ENCODE results near the gene SEC24D. TPM values are rescaled to one million over a fixed set of nuclear protein-coding genes. Genes with fewer than 3 reads are reported as not detected.

Gene SEC24D
- total RNA-seq, 2 experiments from 2014 or later: 28.4 to 29.7 TPM

DNA sequence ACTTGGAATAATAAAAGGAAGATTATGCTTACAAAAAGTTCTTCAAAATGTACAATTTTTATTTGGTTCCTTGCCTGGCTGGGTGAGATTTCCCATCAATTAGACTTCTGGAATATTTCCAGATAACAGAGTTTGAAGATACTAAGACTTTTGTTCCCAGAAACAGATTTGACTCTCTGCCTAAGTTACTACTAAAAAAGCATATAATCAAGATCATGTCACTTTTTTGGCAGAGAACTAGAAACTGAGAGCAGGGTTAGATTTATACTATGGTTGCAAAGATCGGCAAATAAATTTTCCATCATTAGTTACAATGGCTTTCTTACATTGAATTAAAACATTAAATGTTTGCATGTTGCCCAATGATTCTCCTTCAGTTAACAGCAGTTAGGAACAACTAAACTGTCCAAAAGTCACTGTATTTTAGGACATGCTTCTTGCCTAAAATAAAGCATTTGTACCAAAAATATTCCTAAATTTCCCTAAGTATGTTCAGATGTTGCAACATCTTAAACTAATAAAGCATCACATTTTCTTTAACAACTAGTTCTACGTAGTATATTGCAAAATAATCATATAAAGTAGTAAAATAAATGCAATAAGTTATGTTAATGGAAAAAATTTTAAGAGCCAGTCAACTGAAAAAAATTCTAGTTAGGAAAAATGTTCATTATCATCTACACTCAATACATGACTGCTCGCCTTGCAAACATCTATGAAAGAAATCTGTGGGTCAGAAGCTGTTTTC is 73.0 kb downstream of the SEC24D start:
- Mint-ChIP-seq H3K4me3 (no peak overlapping the region), H3K27ac (no peak overlapping the region), H3K27me3 (ENCODE audit: low read depth) (no peaks in the 10 kb centered on the region), H3K9me3 (no peaks in the 10 kb centered on the region), H3K36me3 (ENCODE audit: low read depth) (peaks cover 16% of the 10 kb centered on the region), H3K4me1 (ENCODE audit: low read depth) (no peaks in the 10 kb centered on the region)
- no peak for DNase-seq
- CTCF ChIA-PET: interaction anchor here (0.7 to 1.0 kb wide), 3 partner anchors 9 to 128 kb away, joined by 3 to 4 read pairs (median 3); no protein-coding TSS in a partner anchor
- intact Hi-C loops (cut with micrococcal nuclease): no loop called here

DNA sequence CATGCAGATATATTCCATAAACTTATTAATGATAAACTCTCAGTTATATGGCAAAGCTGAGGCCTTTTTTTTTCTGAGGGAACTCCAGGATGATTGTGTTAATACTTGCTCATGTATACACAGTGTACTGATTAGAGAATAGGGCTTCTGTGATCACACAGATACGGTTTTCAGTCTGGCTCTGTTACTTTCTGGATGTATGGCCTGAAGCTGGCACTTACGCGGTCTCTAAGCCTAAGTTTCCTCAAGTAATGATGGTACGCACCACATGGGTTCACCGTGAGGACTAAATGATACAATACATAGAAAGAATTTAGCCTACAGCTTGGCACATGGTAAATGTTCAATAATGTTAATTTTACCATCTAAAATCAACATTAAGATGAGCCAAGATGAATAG is 73.8 kb downstream of the SEC24D start:
- Mint-ChIP-seq H3K9me3 (no peaks in the 10 kb centered on the region), H3K27me3 (ENCODE audit: low read depth) (no peaks in the 10 kb centered on the region), H3K4me3 (no peak overlapping the region), H3K36me3 (ENCODE audit: low read depth) (peaks cover 16% of the 10 kb centered on the region), H3K4me1 (ENCODE audit: low read depth) (no peaks in the 10 kb centered on the region), H3K27ac (no peak overlapping the region)
- CTCF ChIA-PET: interaction anchor here (0.7 kb wide), 2 partner anchors 102 to 128 kb away, joined by 3 to 4 read pairs; no protein-coding TSS in a partner anchor
- no peak for DNase-seq
- intact Hi-C loops (cut with micrococcal nuclease): no loop called here

DNA sequence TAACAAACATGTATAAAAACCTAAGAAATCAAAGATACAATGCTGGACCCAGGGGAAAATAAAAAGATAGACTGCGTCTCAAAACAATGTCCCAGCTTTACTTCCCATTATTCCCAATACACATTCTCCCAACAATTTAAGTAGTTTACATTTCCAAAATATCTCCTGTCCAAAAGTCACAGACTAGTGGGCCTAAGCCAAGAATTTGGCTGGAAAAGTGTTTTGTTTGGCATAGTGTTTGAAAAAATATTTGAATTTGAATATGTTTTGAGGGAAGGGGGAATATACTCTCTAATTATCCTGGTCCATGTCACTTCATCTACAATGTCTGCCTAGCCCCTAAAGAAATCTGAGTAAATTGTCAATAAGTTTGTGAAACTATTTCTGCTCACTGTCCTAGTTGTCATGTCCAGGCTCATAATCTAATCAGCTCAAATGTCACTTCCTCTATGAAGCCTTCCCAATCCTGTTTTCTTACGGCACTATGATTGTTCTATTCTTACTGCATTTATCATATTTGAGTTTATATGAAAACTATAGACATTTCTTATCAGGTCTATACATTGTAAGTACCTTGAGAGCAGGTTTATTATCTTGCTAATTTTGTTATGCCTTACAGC is 74.4 kb downstream of the SEC24D start:
- no peaks in the 10 kb centered on the region for H3K9me3 Mint-ChIP-seq
- intact Hi-C loops (cut with micrococcal nuclease): no loop called here
- CTCF ChIA-PET: no interaction called here
- H3K4me3 Mint-ChIP-seq: no peak overlapping the region
- DNase-seq: no peak
- H3K4me1 Mint-ChIP-seq (ENCODE audit: low read depth): no peaks in the 10 kb centered on the region
- no peaks in the 10 kb centered on the region for H3K27me3 Mint-ChIP-seq (ENCODE audit: low read depth)
- H3K36me3 Mint-ChIP-seq (ENCODE audit: low read depth): peaks cover 12% of the 10 kb centered on the region
- H3K27ac Mint-ChIP-seq: no peak overlapping the region

DNA sequence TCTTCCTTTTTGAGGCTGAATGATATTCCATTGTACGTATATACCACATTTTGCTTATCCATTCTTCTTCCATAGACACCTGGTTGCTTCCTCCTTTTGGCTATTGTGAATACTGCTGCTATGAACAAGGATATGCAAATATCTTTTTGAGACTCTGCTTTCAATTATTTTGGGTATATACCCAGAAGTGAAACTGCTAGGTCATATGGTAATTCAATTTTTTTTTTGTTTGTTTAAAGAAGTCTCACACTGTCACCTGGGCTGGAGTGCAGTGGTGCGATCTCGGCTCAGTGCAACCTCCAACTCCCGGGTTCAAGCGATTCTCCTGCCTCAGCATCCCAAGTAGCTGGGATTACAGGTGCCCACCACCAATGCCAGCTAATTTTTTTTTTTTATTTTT is 75.4 kb downstream of the SEC24D start:
- CTCF ChIA-PET: no interaction called here
- H3K9me3 Mint-ChIP-seq: no peaks in the 10 kb centered on the region
- H3K27me3 Mint-ChIP-seq (ENCODE audit: low read depth): no peaks in the 10 kb centered on the region
- no peaks in the 10 kb centered on the region for H3K4me1 Mint-ChIP-seq (ENCODE audit: low read depth)
- no peak overlapping the region for H3K27ac Mint-ChIP-seq
- intact Hi-C loops (cut with micrococcal nuclease): no loop called here
- H3K36me3 Mint-ChIP-seq (ENCODE audit: low read depth): peaks cover 12% of the 10 kb centered on the region
- no peak for DNase-seq
- H3K4me3 Mint-ChIP-seq: no peak overlapping the region

DNA sequence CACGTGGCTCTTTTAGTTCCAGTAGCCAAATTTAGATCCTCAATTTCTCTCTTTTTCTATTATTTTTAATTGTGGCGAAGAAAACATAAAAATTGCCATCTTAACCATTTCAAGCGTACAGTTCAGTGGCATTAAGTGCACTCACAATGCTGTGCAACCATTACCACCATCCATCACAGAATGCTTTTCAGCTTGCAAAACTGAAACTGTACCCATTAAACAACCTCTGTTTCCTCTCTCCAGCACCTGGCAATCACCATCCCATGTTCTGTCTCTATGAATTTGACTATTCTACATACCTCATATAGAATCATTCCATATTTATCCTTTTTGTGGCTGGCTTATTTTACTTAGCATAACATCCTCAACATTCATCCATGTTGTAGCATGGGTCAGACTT is 75.8 kb downstream of the SEC24D start:
- Mint-ChIP-seq H3K4me1 (ENCODE audit: low read depth) (no peaks in the 10 kb centered on the region), H3K4me3 (no peak overlapping the region), H3K27me3 (ENCODE audit: low read depth) (no peaks in the 10 kb centered on the region), H3K27ac (no peak overlapping the region), H3K36me3 (ENCODE audit: low read depth) (peaks cover 12% of the 10 kb centered on the region), H3K9me3 (no peaks in the 10 kb centered on the region)
- intact Hi-C loops (cut with micrococcal nuclease): no loop called here
- CTCF ChIA-PET: interaction anchor here (1.2 kb wide), 1 partner anchor 104 kb away, joined by 3 read pairs; no protein-coding TSS in a partner anchor
- DNase-seq: no peak

DNA sequence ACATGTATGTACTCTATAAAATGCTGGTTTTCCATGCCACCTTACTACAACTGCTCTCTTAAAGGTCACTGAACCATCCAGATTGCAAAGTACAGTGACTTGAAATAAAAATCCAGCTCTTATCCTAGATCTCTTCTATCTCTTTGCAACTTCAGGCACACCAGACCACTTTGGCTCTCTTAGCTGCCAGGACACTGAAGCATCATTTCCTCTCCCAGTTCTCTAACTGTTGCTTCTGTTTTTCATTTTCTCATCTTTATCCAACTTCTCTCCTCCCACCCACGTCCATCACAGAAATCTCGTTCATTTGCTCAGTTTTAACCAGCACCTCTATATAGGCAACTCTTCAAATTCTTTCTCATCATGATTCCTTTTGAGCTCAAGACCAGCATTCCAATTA is 76.4 kb downstream of the SEC24D start:
- no peak for DNase-seq
- no peaks in the 10 kb centered on the region for H3K4me1 Mint-ChIP-seq (ENCODE audit: low read depth)
- no peaks in the 10 kb centered on the region for H3K27me3 Mint-ChIP-seq (ENCODE audit: low read depth)
- H3K27ac Mint-ChIP-seq: no peak overlapping the region
- no peaks in the 10 kb centered on the region for H3K9me3 Mint-ChIP-seq
- peaks cover 12% of the 10 kb centered on the region for H3K36me3 Mint-ChIP-seq (ENCODE audit: low read depth)
- intact Hi-C loops (cut with micrococcal nuclease): no loop called here
- CTCF ChIA-PET: interaction anchor here (1.2 kb wide), 1 partner anchor 105 kb away, joined by 3 read pairs; no protein-coding TSS in a partner anchor
- no peak overlapping the region for H3K4me3 Mint-ChIP-seq

DNA sequence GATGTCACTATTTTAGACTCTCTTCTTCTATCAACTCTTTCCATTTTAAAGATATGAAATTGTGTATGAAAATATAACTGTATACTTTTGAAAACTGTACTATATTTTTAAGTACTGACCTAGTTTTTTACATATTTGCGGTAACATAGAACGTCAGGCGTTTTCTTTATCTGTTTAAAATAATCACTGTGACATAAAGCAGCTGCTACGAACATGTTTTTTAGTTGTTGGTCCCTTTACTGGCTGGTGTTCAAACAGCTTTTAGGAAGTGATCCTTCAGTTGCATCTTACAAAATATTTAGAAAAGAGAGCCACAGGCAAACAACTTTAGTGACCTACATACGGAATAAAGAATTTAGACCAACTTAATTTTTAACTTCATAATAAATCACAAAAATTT is 77.6 kb downstream of the SEC24D start:
- H3K36me3 Mint-ChIP-seq (ENCODE audit: low read depth): peaks cover 5% of the 10 kb centered on the region
- H3K9me3 Mint-ChIP-seq: no peaks in the 10 kb centered on the region
- intact Hi-C loops (cut with micrococcal nuclease): no loop called here
- no peak overlapping the region for H3K4me3 Mint-ChIP-seq
- H3K27ac Mint-ChIP-seq: no peak overlapping the region
- CTCF ChIA-PET: no interaction called here
- no peaks in the 10 kb centered on the region for H3K27me3 Mint-ChIP-seq (ENCODE audit: low read depth)
- H3K4me1 Mint-ChIP-seq (ENCODE audit: low read depth): no peaks in the 10 kb centered on the region
- DNase-seq: no peak

DNA sequence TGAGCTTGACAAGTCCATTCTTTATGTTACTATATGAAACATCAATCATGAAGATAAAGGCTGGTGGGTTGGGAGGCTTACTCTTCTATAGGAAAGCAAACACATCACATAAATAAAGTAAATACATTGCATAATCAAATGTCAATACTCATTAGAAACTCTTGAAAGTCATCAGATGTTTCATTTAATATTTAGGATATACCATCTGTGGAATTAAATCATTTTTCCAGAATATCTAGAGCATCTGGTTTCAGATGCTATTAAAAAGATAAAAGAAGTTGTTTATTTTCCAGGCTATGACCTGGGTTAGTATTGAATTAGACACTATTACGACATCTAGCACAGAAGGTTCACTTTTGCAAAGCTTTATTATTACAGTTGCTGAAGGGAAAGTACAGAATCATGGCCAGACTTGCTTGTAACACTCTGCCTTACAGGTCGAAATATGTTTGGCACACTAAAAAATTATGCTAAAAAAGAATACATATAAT is 78.1 kb downstream of the SEC24D start:
- Mint-ChIP-seq H3K27ac (no peak overlapping the region), H3K27me3 (ENCODE audit: low read depth) (no peaks in the 10 kb centered on the region), H3K36me3 (ENCODE audit: low read depth) (peaks cover 6% of the 10 kb centered on the region), H3K4me3 (no peak overlapping the region), H3K4me1 (ENCODE audit: low read depth) (no peaks in the 10 kb centered on the region), H3K9me3 (no peaks in the 10 kb centered on the region)
- CTCF ChIA-PET: no interaction called here
- DNase-seq: no peak
- intact Hi-C loops (cut with micrococcal nuclease): no loop called here

DNA sequence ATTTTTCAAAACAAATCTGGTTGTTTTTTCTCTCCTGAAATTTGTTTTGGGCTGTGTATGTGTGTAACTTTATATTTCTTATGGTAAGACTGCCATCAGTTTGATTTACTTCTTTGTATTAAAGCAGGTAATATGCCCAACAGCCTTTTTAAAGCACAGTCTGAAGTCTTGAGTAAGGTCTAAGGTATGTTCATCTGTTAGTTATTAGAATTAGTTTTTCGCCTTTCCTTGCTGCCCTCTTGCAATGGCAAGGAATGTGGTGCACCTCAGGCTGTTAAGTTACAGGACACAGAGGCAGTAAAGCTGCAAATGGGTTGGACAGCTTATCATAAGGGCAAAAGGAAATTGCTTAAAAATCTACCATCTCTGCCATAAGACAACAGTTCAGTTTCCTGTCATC is 79.0 kb downstream of the SEC24D start:
- no peaks in the 10 kb centered on the region for H3K9me3 Mint-ChIP-seq
- no peaks in the 10 kb centered on the region for H3K4me1 Mint-ChIP-seq (ENCODE audit: low read depth)
- no peak overlapping the region for H3K27ac Mint-ChIP-seq
- peaks cover 6% of the 10 kb centered on the region for H3K36me3 Mint-ChIP-seq (ENCODE audit: low read depth)
- H3K4me3 Mint-ChIP-seq: no peak overlapping the region
- intact Hi-C loops (cut with micrococcal nuclease): no loop called here
- H3K27me3 Mint-ChIP-seq (ENCODE audit: low read depth): no peaks in the 10 kb centered on the region
- DNase-seq: no peak
- CTCF ChIA-PET: interaction anchor here (1.2 kb wide), 1 partner anchor 108 kb away, joined by 5 read pairs; no protein-coding TSS in a partner anchor

DNA sequence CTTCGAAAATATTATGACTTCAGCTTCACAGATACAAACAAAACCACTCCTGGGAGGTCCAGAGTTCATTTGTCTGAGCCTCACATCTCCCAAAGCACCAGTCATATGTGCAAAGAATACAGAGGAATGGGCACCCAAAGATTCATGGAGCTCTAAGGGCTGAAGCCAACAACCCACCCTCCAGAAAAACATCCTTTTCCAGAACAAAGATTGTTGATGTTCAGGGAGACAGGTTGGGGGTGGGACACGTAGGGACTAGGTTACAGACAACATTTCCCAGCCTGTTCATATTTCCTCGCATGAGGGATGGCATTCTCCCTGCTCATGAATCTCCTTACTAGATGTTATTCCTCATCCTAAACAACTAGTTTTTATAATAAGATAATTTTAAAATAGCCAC is 79.5 kb downstream of the SEC24D start:
- Mint-ChIP-seq H3K9me3 (no peaks in the 10 kb centered on the region), H3K4me1 (ENCODE audit: low read depth) (no peaks in the 10 kb centered on the region), H3K36me3 (ENCODE audit: low read depth) (peaks cover 10% of the 10 kb centered on the region), H3K27me3 (ENCODE audit: low read depth) (no peaks in the 10 kb centered on the region), H3K27ac (no peak overlapping the region), H3K4me3 (no peak overlapping the region)
- intact Hi-C loops (cut with micrococcal nuclease): no loop called here
- no peak for DNase-seq
- CTCF ChIA-PET: interaction anchor here (1.0 to 1.2 kb wide), 2 partner anchors 108 to 134 kb away, joined by 3 to 5 read pairs; no protein-coding TSS in a partner anchor

DNA sequence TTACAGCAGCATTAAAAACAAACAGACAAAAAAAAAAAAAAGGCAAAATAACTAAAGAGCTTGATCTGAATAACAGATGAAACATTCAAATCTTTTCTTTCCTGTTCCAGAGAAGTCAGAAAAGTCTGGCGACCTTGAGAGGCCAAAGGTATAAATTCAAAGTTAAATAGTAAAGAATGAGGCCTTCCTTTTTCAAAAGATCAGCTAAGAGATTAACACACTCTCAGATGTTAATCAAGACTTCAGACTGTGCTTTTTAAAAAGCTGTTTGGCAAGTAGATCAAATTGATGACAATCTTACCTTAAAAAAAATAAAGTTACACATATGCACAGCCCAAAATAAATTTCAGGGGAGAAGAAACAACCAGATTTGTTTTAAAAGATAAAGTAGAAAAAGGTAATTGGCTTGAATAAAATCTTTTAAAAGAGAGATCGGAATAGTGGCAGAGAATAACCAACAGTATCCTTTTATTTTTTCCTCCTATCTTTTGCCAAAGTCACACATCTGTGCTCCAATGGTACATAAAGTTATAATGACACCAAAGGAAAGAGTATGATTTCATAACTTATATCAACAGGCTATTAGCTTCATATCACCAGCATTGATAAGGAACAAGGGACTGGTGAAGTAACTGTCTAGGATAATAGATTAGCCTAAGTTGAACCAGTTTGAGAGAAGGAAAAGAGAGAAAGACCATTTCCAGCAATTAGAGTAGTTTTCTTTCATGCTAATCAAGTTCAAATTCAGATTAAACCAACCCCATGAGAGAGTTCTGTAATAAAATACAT is 80.3 kb downstream of the SEC24D start:
- Mint-ChIP-seq H3K36me3 (ENCODE audit: low read depth) (peaks cover 12% of the 10 kb centered on the region), H3K4me3 (no peak overlapping the region), H3K4me1 (ENCODE audit: low read depth) (no peaks in the 10 kb centered on the region), H3K27ac (no peak overlapping the region), H3K27me3 (ENCODE audit: low read depth) (no peaks in the 10 kb centered on the region), H3K9me3 (no peaks in the 10 kb centered on the region)
- CTCF ChIA-PET: interaction anchor here (1.0 to 1.2 kb wide), 2 partner anchors 109 to 135 kb away, joined by 3 to 5 read pairs; no protein-coding TSS in a partner anchor
- intact Hi-C loops (cut with micrococcal nuclease): no loop called here
- no peak for DNase-seq

DNA sequence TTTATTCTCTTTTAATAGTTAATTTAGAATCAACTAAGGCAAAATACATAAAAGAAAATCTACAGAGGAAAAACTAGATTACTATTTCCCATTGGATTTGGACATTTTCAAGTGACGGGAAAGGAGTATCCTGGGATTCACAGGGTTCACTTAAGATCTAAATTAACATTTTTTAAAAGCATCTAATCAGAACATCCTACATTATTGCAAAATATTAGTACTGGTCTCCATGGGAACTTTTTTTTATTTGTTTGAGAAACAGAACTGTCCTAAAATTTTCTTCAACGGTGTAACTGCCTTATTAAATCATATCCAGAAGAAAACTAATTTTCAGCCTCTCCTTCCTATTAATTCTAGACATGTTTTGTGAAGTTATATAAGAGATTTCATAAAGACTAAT is 81.0 kb downstream of the SEC24D start:
- H3K4me3 Mint-ChIP-seq: no peak overlapping the region
- no peak overlapping the region for H3K27ac Mint-ChIP-seq
- H3K4me1 Mint-ChIP-seq (ENCODE audit: low read depth): no peaks in the 10 kb centered on the region
- no peak for DNase-seq
- H3K36me3 Mint-ChIP-seq (ENCODE audit: low read depth): peaks cover 10% of the 10 kb centered on the region
- no peaks in the 10 kb centered on the region for H3K9me3 Mint-ChIP-seq
- CTCF ChIA-PET: interaction anchor here (1.0 to 1.8 kb wide), 2 partner anchors 14 to 17 kb away, joined by 3 to 6 read pairs; no protein-coding TSS in a partner anchor
- intact Hi-C loops (cut with micrococcal nuclease): no loop called here
- H3K27me3 Mint-ChIP-seq (ENCODE audit: low read depth): no peaks in the 10 kb centered on the region
